Stimulated activated CD8-positive, alpha-beta memory T cell treated with anti-CD3 and anti-CD28 coated beads, Interleukin-7, amount 100 ng/mL, for 1 hour (primary cell): ENCODE data around the gene M1AP.
A peak's percentile ranks its signal among the peaks of the same experiment; 100 is the strongest.
"Not testable (repeated sequence)": the region's sequence is repeated elsewhere in the genome, so short reads cannot be mapped to it uniquely, and the experiment has no call there.

Experiments used
- DNase-seq, 2 donors: peaks; one replicate each; pipeline ENCODE4 v3.0.0-alpha.2; 2020; ENCODE audit warnings: low read depth in 2 of 2

Gene M1AP

DNA sequence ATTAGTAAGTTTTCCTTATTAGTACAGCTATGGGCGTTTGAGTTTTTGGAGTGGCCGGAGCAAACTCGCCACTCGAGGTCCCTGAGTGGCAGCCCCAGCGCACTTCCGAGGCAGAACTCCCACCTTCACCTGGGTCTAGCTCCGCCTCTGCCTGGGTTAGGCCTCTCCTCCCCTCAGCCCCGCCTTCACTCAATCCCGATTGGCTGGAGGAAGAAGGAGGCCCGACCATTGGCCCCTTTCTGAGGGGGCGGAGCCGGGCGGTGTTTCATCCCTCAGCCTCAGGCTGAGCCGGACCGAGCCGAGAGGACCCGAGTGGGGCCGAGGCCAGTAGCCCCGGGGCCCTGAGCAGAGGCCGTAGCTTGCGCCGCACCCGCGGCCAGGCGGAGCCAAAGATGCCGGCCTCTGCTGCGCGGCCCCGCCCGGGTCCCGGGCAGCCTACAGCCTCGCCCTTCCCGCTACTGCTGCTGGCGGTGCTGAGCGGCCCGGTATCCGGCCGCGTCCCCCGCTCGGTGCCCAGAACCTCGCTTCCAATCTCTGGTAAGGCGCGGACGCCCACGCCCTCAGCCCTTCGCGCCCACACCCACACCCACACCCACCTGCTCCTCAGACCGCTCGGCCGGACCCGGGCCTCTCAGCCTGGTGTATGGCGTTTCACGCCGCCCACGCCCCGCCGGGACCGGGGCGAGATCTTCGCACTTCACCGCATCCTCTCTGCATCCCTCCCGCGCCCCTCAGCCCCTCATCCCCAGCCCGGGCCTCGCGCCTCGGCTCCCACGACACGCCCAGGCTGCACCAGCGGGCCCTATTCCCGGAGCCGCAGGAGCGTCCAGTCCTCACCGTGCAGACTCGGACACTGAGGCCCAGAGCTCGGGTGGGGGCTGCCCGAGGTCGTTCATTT, 6.1 kb upstream of the M1AP start, which contains the start of gene SEMA4F:
SEMA4F (plus strand) TSS at position 263 of the 898 bp plus-strand sequence; CDS start at position 393, 130 bp downstream.
- DNase-seq: peak; percentile 86 to 90

DNA sequence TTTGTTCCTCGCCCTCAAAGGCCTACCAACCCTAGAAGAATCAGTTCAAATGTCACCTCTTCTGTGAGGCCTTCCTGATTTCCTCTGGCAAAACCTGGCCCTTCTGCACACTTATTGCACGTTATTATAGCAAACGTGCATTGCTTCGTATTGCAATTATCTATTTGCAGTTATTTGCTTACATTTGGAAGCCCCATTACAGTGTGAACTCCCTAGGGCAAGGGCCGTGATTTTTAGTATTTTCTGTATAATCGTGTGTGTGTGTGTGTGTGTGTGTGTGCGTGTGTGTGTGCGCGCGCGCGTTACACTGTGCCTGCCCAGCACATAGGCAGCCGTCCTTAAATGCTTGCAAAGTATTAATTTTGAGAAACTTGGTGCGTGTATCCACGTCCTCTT, 5.5 kb upstream of the M1AP start:
- no peak for DNase-seq

DNA sequence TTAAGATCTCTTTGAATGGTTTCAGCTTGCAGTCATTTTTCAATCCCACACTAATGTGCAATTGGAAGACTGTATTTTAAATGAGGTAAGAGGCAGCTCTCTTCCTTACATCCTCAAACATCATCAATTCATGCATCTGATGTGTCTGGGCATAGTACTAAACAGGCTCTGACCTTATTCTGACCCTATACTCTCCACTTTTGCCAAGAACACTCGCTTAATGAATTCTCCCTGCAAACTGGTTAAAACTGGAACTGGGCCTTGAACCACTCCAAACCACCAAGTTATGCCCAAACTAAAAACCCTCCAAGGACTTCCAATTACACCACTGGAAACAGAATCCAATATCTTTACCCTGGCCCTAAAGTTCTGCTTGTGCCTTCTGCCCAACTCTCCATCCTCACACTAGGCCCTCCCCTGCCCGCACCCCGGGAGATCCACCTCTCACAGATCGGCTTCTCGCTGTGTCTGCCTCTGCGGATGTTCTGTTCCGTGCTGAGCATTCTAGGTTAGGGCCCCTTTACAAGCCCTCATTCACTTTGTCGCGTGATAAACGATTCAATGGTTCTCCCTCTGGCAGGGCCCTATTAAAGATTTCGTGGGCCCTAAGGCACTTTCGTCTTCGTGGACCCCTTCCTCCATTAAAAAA, 1.2 kb downstream of the M1AP start:
- DNase-seq: no peak

DNA sequence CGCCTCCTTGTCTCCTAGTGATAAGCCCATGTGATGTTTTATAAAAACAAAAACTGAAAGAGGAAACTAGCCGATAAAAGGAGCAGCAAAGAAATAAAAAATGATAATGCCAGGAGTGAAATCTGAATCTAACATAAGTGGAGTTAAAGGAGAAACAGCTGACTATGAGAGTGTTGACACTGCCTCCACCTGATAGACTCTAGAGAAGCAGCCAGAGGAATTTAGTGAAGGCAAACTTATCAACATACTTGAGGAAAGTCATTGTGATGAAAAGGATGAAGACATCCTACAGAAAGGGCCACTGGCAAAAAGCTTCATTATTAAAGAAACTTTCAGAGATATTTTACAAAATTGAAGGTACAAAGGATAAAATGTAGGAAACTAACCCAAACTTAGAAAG, 1.9 kb downstream of the M1AP start:
- DNase-seq: no peak

DNA sequence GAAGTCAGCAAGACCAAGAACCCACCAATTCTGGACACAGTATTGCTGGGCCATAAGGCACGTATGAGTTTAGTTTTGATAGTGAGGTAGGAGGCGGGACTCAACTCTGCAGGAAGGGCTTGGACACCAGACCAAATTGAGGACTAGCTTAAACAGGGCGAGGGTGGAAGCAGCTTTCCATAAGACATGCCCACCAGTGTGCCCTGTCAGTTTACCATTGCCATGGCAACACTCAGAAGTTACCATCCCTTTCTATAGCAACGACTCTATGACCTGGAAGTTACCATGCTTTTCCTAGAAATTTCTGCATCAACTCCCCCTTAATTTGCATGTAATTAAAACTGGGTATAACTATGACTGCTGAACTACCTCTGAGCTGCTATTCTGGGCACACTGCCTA, 2.8 kb downstream of the M1AP start:
- no peak for DNase-seq

DNA sequence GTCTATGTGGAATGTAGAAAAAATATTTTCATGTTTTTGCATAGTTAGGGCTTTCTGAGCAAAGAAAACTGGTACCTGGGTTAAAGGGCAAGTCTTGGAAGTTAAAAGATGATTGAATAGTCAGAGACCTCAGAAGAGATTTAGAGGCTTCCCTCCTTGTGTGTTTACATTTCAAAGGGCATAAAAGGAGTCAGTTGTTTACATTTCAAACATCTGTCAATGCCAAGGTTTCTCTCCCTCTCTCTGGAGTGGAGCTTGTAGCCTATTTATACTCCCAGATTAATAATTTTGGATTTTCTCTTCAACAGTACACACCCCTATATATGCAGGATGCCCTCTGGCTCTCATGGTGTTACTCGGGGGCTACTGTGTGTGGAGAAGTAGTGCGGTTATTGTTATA, 8.6 kb downstream of the M1AP start:
- DNase-seq: no peak

DNA sequence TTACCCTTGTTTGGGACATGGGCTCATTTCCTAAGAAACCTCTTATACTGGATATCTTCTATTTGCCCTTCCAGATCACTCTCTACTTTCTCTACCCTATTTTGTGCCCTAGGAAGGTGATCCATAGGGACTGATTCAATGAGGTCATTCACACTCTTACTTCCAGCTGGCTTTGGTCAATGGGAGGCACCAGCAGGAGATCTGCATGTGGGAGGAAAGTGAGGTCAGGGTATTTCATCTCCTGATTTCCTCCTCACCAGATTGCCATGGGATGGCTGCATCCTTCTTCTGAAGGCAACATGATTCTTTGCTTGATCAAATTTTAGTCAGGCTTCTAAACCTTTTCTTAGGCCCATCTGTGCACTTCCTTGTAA, 15.2 kb downstream of the M1AP start:
- no peak for DNase-seq

DNA sequence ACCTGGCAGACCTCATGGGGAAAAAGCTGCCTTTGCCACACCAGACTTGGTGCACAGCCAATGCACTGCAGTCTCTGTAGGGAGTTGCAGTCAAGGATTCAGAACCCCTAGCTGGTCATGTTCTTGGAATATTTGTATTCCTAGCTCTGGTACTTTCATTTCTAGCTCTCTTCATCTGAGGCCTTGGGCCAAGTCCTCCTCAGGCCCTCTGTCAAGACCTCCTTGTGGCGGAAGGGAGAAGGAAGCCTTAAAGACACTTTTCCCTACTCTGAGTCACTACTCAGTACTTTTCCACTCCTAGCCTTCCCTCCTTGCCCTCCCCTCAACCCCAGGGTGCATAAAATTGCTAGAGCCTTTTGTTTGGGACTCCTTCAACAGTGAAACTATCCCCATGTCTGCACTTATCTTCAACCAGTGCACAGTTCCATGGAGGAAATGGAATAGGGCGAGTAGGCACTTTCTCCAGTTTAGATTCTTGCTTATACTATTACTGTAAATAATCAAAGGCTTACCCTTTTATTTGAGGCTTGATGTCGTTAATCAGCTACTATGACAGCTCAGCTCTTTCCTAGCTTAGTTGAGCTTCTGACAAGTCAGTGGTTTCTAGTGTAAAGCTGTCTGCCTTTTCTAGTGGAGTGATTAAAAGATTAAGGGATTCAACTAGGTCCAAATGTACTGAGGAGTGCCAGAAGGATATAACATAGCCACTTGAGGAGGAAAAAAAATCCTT, 15.8 kb downstream of the M1AP start:
- DNase-seq: no peak

DNA sequence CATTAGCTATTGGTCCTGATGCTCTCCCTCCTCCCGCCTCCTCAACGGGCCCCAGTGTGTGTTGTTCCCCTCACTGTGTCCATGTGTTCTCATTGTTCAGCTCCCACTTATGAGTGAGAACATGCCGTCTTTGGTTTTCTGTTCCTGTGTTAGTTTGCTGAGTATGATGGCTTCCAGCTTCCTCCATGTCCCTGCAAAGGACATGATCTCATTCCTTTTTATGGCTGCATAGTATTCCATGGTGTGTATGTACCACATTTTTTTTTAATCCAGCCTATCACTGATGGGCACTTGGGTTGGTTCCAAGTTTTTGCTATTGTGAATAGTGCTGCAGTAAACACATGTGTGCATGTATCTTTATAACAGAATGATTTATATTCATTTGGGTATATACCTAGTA, 17.7 kb downstream of the M1AP start:
- DNase-seq: not testable (repeated sequence)

DNA sequence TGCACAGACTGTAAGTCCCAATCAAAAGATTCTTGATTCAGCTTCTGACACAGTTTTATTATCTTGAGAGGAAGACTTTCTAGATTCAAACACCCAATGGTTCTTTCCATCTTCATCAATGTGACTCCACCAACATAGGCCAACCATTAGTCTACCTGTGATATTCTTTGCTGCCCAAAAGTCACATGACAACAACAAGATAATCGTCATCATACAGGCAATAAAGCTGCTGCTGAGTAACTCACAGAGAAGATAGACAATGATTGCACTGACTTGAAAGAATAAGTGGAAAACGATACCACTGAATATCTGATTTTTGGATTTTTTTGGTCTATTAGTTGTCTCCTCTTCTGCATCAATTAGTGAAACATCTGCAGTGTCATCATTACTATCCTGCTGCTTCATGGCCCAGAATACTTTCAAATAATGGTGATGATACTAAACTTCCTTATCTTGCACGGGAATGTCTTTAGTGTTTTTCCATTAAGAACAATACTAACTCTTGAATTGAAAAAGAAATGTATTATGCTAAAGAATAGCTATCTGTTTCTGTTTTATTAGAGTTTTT, 19.5 kb downstream of the M1AP start:
- DNase-seq: no peak

DNA sequence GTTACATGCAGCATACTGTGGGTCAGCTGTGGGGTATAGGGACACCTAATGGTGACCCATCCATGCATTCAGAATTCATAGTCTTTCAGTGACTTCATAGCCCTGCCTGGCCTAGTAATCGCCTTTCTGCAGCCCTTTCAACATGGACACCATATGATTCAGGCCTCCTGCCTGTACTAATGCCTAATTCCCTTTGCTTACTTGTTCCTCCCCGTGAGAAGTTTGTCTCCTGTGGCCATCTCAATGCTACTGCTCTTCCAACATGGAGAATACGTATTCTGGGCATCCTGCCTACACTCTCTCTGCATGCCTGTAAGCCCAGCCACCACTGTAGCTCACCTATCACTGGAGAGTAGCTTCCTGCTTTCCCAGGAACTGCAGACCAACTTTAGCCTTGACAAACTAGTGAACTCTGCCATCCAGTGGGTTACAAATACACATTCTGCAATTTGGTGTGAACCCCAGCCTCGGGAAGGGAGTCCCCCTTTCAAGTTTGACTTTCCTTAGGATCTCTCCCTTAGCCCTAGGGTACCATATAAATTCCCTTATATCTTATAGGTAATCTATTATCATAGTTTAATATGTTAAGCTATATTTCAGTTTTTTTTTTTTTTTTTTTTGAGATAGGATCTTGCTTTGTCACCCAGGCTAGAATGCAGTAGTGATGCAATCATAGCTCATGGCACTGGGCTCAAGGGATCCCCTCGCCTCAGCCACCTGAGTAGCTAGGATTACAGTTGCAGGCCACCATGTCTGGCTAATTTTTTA, 22.3 kb downstream of the M1AP start:
- DNase-seq: no peak

DNA sequence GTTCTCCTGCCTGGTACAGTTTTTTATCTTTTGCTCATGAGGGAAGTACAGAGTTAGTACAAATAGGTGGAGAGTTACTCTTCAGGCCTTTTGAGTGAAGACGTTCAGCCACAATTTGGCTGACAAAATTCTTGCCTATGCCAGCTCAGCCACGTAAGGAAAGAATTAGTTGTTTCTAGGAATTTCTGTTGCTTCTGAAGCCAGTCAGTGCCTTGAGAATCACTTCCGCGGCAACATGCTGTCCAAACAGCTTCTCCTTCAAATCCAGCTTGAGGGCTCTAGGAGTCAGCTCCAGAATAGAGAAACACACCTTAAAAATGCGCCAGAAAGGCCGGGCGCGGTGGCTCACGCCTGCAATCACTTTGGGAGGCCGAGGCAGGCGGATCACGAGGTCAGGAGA, 27.5 kb downstream of the M1AP start:
- no peak for DNase-seq

DNA sequence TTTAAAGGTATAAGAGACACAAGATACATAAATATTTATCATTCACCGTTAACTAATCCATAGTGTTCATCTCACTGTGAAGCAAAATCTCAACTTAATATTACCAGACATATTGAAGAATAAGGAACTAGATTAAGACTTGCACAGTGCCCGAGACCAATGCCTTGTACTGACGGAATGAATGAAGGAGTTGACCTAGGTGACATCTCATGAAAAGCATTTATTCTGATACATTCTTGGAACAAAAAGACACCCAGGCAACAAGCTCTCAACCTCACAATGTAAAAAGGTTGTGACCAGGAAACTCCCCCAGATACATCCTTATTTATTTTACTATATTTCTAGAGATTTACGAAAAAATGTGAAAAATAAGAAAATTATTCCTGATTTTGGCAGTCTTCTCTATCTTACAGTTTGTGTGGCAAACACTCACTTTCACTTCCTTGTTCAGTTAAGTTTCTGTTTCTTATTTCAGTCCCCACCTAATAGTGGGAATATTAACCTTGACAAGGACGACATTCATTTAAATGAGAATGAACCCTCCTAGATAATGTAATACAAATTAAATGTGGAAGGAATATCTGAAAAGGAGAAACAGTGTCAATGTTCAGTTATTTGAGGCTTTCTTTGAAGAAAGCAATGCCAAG, 28.4 kb downstream of the M1AP start:
- no peak for DNase-seq

DNA sequence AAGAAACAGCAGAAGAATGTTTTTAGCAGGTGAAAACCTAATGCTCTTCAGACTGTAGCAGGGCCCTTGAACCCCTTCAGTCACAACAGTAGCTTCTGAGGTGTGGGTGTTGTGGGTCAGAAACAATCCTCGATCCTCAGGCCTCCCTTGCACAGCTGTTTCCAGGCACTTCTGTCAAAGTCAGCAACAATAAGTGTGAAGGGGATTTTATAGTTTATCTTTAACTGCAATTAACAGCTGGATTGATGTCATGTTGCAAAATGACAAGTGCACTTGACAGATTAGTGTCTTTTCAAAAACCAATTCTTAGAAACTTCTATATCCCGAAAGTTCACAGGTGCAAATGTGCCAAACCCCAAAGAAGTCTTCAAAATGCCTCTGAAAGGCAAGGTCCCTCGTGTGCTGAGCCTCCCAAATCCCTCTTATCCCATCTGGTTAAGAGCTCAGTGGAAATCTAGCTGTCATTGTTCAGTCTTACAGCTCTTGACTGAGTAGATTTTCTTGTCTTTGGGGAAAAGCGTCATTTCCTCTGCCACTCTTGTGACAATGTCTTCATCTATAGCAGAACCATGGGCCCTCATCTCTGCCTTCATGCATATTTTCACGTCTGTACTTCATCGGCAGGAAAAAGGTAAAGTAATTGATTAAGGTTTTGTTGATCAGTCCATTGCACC, 29.6 kb downstream of the M1AP start:
- DNase-seq: no peak

DNA sequence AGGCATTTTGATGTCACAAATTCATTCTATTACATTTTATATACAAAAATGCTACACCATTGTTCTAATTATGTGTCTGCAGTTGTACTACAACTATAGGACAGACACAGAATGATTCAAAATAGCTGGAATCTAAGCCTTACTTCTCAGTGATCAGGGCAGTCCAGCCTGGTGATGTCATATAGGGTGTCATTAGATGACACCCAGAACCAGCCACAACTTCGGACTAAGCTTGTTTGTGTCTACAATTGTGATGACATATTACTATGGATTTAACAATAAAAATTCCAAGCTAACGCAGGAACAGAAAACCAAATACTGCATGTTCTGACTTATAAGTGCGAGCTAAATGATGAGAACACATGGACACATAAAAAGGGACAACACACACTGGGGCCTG, 31.0 kb downstream of the M1AP start:
- no peak for DNase-seq

DNA sequence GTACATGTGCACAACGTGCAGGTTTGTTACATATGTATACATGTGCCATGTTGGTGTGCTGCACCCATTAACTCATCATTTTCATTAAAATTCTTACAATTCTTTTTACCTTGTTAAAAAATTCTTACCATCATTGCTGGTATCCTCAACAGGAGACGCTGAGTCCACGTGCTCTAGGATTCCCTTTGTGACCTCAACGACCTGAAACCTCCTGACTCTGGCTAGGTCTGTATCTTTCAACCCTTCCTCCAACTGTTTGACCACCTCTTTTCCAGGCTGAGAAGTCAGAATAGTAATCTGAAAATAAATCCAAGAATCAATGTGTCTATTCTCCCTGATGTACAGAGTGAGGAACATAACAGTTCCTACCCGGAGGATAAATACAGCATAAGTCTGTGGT, 41.2 kb downstream of the M1AP start:
- DNase-seq: no peak

DNA sequence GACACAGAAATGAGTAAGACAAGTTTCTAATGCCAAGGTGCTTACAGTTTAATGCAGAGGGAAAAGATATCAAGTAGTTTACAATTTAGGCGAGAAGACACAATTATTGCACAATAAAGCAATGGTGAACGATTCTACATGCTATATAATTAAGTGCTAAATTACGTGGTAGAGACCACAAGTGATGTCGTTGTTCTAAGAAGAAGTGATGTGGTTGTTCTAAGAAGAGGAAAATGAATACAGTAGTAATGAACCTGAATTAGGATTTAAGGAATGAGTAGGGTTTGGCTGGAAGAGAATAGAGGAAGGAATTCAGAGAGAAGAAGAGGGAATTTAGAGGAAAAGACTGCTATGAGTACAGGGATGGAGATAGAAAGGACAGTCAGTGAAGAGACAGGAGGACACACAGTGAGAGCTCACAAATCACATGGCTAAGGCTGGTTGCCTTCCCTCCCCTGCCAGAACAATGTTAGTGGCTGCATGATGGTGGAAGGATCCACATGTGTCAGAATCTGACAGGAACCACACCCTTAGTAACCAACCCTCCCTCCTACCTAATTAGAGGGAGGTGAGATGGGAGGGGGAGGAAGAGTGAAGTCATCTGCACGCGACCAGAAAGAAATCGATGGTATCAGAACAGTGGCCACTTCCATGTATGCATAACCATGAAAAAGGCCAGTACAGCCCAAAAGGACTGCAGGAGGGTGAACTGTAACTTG, 44.7 kb downstream of the M1AP start:
- no peak for DNase-seq

DNA sequence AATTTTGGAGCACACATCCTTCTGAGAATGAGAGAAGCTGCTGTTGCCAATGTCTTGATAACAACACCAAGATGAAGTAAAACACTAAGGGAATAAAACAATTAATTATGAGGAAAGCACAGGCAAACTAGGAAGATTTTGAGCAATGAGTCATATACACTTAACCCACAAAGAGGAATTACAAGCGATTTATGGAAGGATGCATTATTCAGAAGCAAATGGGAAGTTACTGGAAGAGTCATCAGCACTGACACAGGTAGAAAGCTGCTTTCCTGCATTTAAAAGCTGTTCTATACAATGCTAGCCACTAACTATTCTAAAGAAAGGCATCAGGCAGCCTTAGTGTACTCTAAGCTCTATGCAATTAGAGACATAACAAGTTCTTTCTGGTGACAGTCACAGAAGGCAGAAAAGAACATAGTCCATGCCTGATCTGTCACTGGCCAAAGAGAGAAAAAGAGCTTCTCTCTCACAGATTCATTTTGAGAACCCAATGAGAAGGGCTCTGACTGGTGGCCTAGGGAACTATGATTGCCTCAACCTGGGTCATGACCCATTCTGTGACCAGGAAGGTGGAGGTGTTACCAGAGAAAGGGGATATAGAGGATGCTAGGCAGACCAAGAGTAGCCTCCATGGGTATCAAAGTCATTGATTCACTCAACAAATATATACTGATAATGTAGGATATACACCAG, 45.4 kb downstream of the M1AP start:
- DNase-seq: no peak

DNA sequence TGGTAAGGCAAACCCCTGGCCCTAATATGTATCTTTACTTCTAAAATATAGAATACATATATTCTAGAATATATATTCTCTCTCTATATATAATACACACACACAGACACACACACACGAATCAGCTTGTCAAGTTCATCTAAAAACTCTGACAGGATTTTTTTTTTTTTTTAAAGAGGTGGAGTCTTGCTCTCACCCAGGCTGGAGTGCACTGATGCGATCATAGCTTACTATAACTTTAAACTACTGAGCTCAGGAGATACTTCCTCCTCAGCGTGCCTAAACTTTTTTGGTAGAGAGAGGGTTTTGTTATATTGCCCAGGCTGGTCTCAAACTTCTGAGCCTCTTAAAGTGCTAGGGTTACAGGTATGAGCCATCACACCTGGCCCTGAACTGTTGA, 48.5 kb downstream of the M1AP start:
- DNase-seq: no peak
